H9 (cell line): ENCODE measurements around the gene TNK2. TPM values are rescaled to one million over a fixed set of nuclear protein-coding genes. Genes with fewer than 3 reads are reported as not detected.

ENCODE experiments used
- DNase-seq: peaks from one replicate; pipeline ENCODE4 v3.0.0-alpha.2; 2017
- H2AFZ ChIP-seq: one replicate; pipeline ENCODE4 v1.6.1; 2013; ENCODE audit warnings: mild to moderate bottlenecking, low read length, control low read depth, moderate library complexity
- H2AK5ac ChIP-seq: 2 replicates; pipeline ENCODE4 v1.6.1; 2013; ENCODE audit warnings: low read length, control low read depth, mixed read lengths; ENCODE audit not compliant: insufficient read length
- H2BK120ac ChIP-seq: one replicate; pipeline ENCODE4 v1.6.1; 2013; ENCODE audit warnings: low read depth, mild to moderate bottlenecking, low read length, control low read depth, inconsistent platforms; ENCODE audit not compliant: poor library complexity, severe bottlenecking
- H2BK12ac ChIP-seq: 2 replicates; pipeline ENCODE4 v1.6.1; 2013; ENCODE audit warnings: low read length, control low read depth, mixed read lengths, low read depth; ENCODE audit not compliant: insufficient read length
- H2BK15ac ChIP-seq: 2 replicates; pipeline ENCODE4 v1.6.1; 2013; ENCODE audit warnings: low read depth, low read length, control low read depth
- H2BK20ac ChIP-seq: one replicate; pipeline ENCODE4 v1.6.1; 2013; ENCODE audit warnings: low read depth, mild to moderate bottlenecking, low read length, control low read depth, inconsistent platforms; ENCODE audit not compliant: poor library complexity, severe bottlenecking
- H2BK5ac ChIP-seq: 2 replicates; pipeline ENCODE4 v1.6.1; 2013; ENCODE audit warnings: low read length, control low read depth, mixed read lengths; ENCODE audit not compliant: insufficient read length
- H3K14ac ChIP-seq: 2 replicates; pipeline ENCODE4 v1.6.1; 2013; ENCODE audit warnings: low read length, control low read depth; ENCODE audit not compliant: insufficient read depth
- H3K18ac ChIP-seq: 2 replicates; pipeline ENCODE4 v1.6.1; 2013; ENCODE audit warnings: low read depth, mild to moderate bottlenecking, mixed read lengths, low read length, control low read depth; ENCODE audit not compliant: insufficient read length
- H3K23ac ChIP-seq: 2 replicates; pipeline ENCODE4 v1.6.1; 2013; ENCODE audit warnings: low read length, control low read depth, mixed read lengths, low read depth; ENCODE audit not compliant: insufficient read length
- H3K23me2 ChIP-seq: 2 replicates; pipeline ENCODE4 v1.6.1; 2013; ENCODE audit warnings: low read depth, mild to moderate bottlenecking, mixed read lengths, low read length, control low read depth; ENCODE audit not compliant: insufficient read length, poor library complexity, severe bottlenecking
- H3K27ac ChIP-seq: 2 replicates; pipeline ENCODE4 v1.5.1; 2013; ENCODE audit warnings: low read length, control low read depth, mixed read lengths, low read depth; ENCODE audit not compliant: insufficient read length
- H3K27me3 ChIP-seq: 2 replicates; pipeline ENCODE4 v1.6.1; 2013; ENCODE audit warnings: low read length, control low read depth, inconsistent platforms; ENCODE audit not compliant: insufficient read depth
- H3K4ac ChIP-seq: 2 replicates; pipeline ENCODE4 v1.6.1; 2013; ENCODE audit warnings: low read depth, mild to moderate bottlenecking, control low read depth, inconsistent platforms, low read length, moderate library complexity
- H3K4me1 ChIP-seq: 2 replicates; pipeline ENCODE4 v1.6.1; 2013; ENCODE audit warnings: low read length, control low read depth, inconsistent platforms; ENCODE audit not compliant: insufficient read depth
- H3K4me2 ChIP-seq: 2 replicates; pipeline ENCODE4 v1.6.1; 2013; ENCODE audit warnings: low read length, control low read depth, mixed read lengths; ENCODE audit not compliant: insufficient read length, insufficient read depth
- H3K56ac ChIP-seq: 2 replicates; pipeline ENCODE4 v1.6.1; 2013; ENCODE audit warnings: low read depth, mild to moderate bottlenecking, mixed read lengths, low read length, control low read depth; ENCODE audit not compliant: insufficient read length
- H3K79me1 ChIP-seq: 2 replicates; pipeline ENCODE4 v1.6.1; 2013; ENCODE audit warnings: low read depth, mild to moderate bottlenecking, moderate library complexity, low read length, control low read depth, inconsistent platforms; ENCODE audit not compliant: insufficient read depth, poor library complexity, severe bottlenecking
- H3K79me2 ChIP-seq: 2 replicates; pipeline ENCODE4 v1.6.1; 2013; ENCODE audit warnings: low read length, control low read depth, inconsistent platforms; ENCODE audit not compliant: insufficient read depth
- H3K9ac ChIP-seq: 2 replicates; pipeline ENCODE4 v1.6.1; 2013; ENCODE audit warnings: low read length, control low read depth, mixed read lengths; ENCODE audit not compliant: insufficient read length; ENCODE audit errors: extremely low read depth
- H3K9me3 ChIP-seq: one replicate; pipeline ENCODE4 v1.6.1; 2013; ENCODE audit warnings: low read depth, low read length, inconsistent platforms; ENCODE audit not compliant: control insufficient read depth
- H3T11ph ChIP-seq: one replicate; pipeline ENCODE4 v1.6.1; 2013; ENCODE audit warnings: mild to moderate bottlenecking, low read length, control low read depth, inconsistent platforms
- H4K20me1 ChIP-seq: one replicate; pipeline ENCODE4 v1.6.1; 2013; ENCODE audit not compliant: control insufficient read depth, insufficient read length, insufficient read depth
- H4K5ac ChIP-seq: 2 replicates; pipeline ENCODE4 v1.6.1; 2013; ENCODE audit warnings: low read depth, mild to moderate bottlenecking, mixed read lengths, low read length, control low read depth; ENCODE audit not compliant: insufficient read length
- H4K8ac ChIP-seq: replicated peaks from 2 replicates; pipeline ENCODE4 v1.6.1; 2013; ENCODE audit warnings: low read length, control low read depth, mixed read lengths, low read depth; ENCODE audit not compliant: insufficient read length
- H4K91ac ChIP-seq: 2 replicates; pipeline ENCODE4 v1.6.1; 2013; ENCODE audit warnings: low read depth, mild to moderate bottlenecking, moderate library complexity, mixed read lengths, low read length, control low read depth; ENCODE audit not compliant: insufficient read length
- H3K27ac Mint-ChIP-seq, 3 experiments: 2 replicates in 2 of 3; 3 replicates in 1 of 3; pipeline ENCODE4 v1.8.0; 2020 to 2021; ENCODE audit warnings: mixed read lengths in 3 of 3, mild to moderate bottlenecking in 1 of 3, moderate library complexity in 1 of 3
- H3K27me3 Mint-ChIP-seq: 2 replicates; pipeline ENCODE4 v1.8.0; 2021; ENCODE audit warnings: low read depth, mild to moderate bottlenecking, moderate library complexity, mixed read lengths
- H3K36me3 Mint-ChIP-seq, 3 experiments: 2 replicates in 2 of 3; 3 replicates in 1 of 3; pipeline ENCODE4 v1.8.0; 2020 to 2021; ENCODE audit warnings: low read depth in 3 of 3, mixed read lengths in 3 of 3; ENCODE audit not compliant: insufficient read depth in 1 of 3
- H3K4me1 Mint-ChIP-seq, 2 experiments: 2 replicates each; pipeline ENCODE4 v1.8.0; 2020; ENCODE audit warnings: mixed read lengths in 2 of 2
- H3K4me3 Mint-ChIP-seq, 2 experiments: 2 replicates in 1 of 2; 3 replicates in 1 of 2; pipeline ENCODE4 v1.8.0; 2020 to 2021; ENCODE audit warnings: mild to moderate bottlenecking in 2 of 2, mixed read lengths in 2 of 2, moderate library complexity in 1 of 2
- H3K9me3 Mint-ChIP-seq, 2 experiments: 2 replicates in 1 of 2; 3 replicates in 1 of 2; pipeline ENCODE4 v1.8.0; 2020; ENCODE audit warnings: mild to moderate bottlenecking in 2 of 2, mixed read lengths in 2 of 2, moderate library complexity in 1 of 2
- CTCF ChIP-seq: fragments of 200-600 bp; sonication (generic); conservative IDR thresholded peaks from 3 replicates; pipeline ENCODE4 v1.8.0; 2021; ENCODE audit warnings: antibody characterized with exemption, mild to moderate bottlenecking
- WGBS: extraction: QIAGEN DNeasy Blood & Tissue Kit; methylation state at CpG from one replicate; pipeline ENCODE4 v1.1.7; 2013; ENCODE audit warnings: missing lambda C conversion rate, low lambda C conversion rate, mixed read lengths; ENCODE audit not compliant: insufficient read length; ENCODE audit errors: extremely low coverage; 5-methylcytosine and 5-hydroxymethylcytosine counted together
- total RNA-seq: library from RNA; stranded (reverse); gene quantifications from 2 replicates; pipeline ENCODE4 v1.2.1, GENCODE V29; 2021

The TNK2 gene
- total RNA-seq, 1 experiment from 2014 or later, result 34.5 TPM

GRCh38 chr3:195867631-195868335 lies 40.6 kb downstream of the TNK2 start:
- Histone ChIP-seq H2BK20ac (no peak overlapping the region), H4K5ac (no peak overlapping the region), H3K18ac (no peak overlapping the region), H3K23ac (no peak overlapping the region), H2AFZ (no peak overlapping the region), H4K91ac (no peak overlapping the region), H3K14ac (no peak overlapping the region), H2BK5ac (no peak overlapping the region), H3K4me1 (no peaks in the 10 kb centered on the region), H3K23me2 (no peaks in the 10 kb centered on the region), H3K27ac (no peak overlapping the region), H4K20me1 (peaks cover 2% of the 10 kb centered on the region), H3K4ac (no peak overlapping the region), H3T11ph (no peak overlapping the region), H3K9ac (no peak overlapping the region), H3K79me2 (no peaks in the 10 kb centered on the region), H2BK12ac (no peak overlapping the region), H3K79me1 (no peaks in the 10 kb centered on the region), H2BK120ac (no peak overlapping the region), H3K4me2 (no peak overlapping the region), H2AK5ac (no peak overlapping the region), H3K56ac (no peak overlapping the region), H3K9me3 (no peaks in the 10 kb centered on the region), H3K27me3 (no peaks in the 10 kb centered on the region), H2BK15ac (no peak overlapping the region), H4K8ac (no peak overlapping the region)
- no peak overlapping the region for H3K4me3 Mint-ChIP-seq
- DNase-seq, result no peak
- peaks cover 0 to 17% (median 9%) of the 10 kb centered on the region in 3 experiments for H3K36me3 Mint-ChIP-seq
- no peak overlapping the region for H3K27ac Mint-ChIP-seq
- no peaks in the 10 kb centered on the region for H3K27me3 Mint-ChIP-seq
- H3K9me3 Mint-ChIP-seq, result no peaks in the 10 kb centered on the region
- no CpG with 5 or more reads among the region's 40 CpGs for WGBS
- peaks cover 0 to 4% of the 10 kb centered on the region in 2 experiments; a peak in 1 of 4 replicates for H3K4me1 Mint-ChIP-seq
- no peak for TF ChIP-seq CTCF
